LNCaP clone FGC (cell line): ENCODE measurements around the gene MCM9.

ENCODE experiments used
- DNase-seq: peaks from one replicate; pipeline ENCODE4 v3.0.0-alpha.2; 2011; ENCODE audit warnings: low read depth
- H3K4me3 ChIP-seq: 2 replicates; pipeline ENCODE4 v1.5.1; 2011; ENCODE audit warnings: mild to moderate bottlenecking, low read depth, low read length, control low read depth
- TF ChIP-seq, protein P1 (sequence below): IDR thresholded peaks from 2 replicates; pipeline ENCODE4 v1.5.1; 2012; ENCODE audit warnings: mild to moderate bottlenecking; ENCODE audit not compliant: control insufficient read depth, insufficient read depth; ENCODE audit errors: extremely low read depth

Gene MCM9

DNA sequence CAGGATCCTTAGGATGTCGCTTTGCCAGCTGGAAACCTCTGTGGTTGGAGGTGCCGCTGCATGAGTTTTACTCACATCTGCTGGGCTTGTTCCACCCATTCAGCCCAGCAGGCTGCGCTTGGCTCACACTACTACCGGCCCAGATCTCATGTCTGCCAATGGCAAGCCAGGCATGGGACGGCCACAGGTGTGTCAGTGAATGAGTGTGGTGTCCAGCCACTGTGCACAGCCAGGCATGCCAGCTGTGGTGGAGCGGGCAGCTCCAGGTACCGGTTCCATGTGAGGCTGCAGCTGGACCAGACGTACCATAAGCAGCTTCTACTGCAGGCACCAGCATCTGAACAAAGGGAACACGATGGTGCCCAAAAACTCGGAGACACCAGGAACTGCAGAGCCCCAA, 74.1 kb downstream of the MCM9 start:
- TF ChIP-seq, protein P1, sequence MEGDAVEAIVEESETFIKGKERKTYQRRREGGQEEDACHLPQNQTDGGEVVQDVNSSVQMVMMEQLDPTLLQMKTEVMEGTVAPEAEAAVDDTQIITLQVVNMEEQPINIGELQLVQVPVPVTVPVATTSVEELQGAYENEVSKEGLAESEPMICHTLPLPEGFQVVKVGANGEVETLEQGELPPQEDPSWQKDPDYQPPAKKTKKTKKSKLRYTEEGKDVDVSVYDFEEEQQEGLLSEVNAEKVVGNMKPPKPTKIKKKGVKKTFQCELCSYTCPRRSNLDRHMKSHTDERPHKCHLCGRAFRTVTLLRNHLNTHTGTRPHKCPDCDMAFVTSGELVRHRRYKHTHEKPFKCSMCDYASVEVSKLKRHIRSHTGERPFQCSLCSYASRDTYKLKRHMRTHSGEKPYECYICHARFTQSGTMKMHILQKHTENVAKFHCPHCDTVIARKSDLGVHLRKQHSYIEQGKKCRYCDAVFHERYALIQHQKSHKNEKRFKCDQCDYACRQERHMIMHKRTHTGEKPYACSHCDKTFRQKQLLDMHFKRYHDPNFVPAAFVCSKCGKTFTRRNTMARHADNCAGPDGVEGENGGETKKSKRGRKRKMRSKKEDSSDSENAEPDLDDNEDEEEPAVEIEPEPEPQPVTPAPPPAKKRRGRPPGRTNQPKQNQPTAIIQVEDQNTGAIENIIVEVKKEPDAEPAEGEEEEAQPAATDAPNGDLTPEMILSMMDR, result no peak
- DNase-seq, result no peak
- no peak overlapping the region for H3K4me3 ChIP-seq

DNA sequence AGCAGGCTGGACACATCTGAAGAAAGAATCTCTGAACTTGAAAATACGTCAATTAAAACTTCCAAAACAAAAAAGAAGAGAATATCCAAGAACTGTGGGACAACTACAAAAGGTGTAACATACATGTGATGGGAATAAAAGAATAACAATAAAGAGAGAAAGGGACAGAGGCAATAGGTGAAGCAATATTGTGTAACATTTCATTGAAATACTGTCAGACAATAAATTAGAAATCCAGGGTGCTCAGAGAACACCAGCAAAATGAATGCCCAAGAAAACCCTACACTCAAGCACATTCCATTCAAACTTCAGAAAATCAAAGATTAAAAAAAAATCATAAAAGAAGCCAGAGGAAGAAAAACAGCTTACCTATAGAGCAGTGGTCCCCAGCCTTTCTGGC, 74.6 kb downstream of the MCM9 start:
- no peak for DNase-seq
- no peak overlapping the region for H3K4me3 ChIP-seq
- TF ChIP-seq, protein P1, result no peak

DNA sequence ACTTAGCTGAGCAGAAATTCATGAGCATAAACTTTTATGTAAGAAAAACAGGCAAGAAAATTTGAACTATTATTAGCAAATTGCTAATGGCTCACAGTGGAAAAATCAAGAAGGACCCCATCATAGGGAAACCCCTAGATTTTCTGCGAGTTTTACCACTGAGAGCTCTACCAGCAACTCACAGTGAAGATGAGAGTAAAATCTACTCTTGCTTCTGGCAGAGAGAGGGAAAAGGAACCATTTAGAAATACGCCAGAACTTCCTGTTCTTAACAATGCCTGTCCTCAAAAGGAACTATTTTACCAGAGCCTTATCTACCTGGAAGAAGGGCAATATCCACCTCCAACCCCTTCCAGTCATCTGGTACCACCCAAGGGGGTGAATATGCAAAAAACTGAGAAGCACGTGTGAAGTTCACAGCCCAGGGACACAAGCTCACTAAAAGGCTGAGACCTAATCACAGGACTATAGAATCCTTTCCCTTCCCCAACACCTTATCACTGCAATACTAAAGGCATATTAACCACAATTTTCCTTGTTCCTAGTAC, 75.4 kb downstream of the MCM9 start:
- H3K4me3 ChIP-seq, result no peak overlapping the region
- DNase-seq, result no peak
- TF ChIP-seq, protein P1, result no peak

DNA sequence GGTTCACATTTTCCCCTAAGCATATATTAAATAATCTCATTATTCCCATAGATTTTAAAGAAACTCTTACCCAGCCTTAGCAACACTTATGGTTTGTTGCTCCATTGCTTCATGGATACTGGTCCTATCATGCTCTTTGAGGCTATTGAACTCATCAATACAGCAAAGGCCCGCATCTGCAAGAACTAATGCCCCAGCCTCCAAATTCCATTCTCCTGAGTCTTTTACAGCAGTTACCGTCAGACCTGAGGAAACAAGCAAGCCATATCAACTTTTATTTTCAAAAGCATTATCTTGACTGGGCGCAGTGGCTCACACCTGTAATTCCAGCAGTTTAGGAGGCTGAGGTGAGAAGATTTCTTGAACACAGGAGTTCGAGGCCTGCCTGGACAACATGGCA, 78.7 kb downstream of the MCM9 start:
- no peak for DNase-seq

DNA sequence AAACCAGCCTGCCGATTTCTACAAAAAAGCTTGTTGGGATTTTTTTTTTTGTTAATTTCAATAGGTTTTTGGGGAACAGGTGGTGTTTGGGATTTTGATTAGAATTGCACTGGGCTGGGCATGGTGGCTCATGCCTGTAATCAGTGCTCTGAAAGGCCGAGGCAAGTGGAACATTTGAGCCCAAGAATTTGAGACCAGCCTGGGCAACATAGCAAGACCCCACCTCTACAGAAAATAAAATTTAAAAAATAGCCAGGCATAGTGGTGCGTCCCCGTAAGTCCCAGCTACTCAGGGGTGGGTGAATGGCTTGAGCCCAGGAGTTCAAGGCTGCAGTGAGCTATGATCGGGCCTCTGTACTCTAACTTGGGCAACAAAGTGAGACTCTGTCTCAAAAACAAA, 81.6 kb downstream of the MCM9 start:
- no peak for DNase-seq
- TF ChIP-seq, protein P1, result no peak
- no peak overlapping the region for H3K4me3 ChIP-seq

More for the DNA sequence above, 78.7 kb downstream of the MCM9 start:
- H3K4me3 ChIP-seq, result no peak overlapping the region
- TF ChIP-seq, protein P1, result no peak

DNA sequence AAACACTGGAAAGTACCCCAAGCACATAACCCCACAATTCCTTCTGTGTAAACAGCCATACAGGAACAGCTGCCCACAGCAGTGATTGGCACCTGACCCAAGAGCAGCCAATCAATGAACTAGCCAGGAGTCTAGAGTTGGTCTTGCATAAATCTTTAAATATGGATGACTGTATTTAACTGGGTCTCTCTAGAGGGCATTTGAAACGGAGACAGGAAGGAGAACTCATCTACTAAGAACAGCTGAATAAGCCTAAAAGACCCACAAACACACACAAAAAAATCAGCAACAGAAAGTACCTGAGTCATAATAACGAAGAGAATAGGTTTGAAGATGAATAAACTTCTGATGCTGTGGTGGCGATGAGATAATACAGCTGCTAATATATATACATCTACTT, 90.0 kb downstream of the MCM9 start:
- TF ChIP-seq, protein P1, result no peak
- no peak for DNase-seq
- H3K4me3 ChIP-seq, result no peak overlapping the region

DNA sequence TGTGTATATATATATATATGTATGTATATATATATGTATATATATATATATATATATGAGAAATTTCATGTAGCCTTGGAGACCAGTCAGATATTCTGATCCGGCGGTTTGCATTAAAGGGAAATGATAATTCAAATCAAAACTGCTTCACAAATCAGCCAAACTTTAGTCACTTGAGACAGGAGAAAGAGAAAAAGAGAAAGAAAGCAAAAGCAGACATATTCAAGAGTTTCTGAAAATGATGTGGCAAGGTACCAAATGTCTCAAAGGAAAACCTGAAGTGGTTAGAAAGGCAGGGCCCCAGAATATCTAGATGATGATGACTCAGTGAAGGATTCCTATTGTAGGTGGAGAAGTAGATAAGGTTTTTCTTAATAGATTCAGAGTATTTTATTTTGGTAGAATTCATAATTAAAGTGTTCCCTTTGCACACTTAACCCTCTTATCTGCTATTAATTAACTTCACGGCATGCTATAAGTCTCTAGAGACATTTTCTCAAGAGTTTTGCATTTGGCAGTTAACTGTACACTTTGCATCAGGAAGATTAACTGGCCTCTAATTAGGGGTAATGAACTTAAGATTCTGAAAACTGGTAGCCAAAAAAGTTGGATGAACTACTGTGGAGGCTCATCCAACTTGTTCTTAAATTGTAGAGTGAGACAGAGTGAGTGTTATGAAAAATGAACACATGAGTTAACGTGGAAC, 91.1 kb downstream of the MCM9 start:
- TF ChIP-seq, protein P1, result no peak
- no peak for DNase-seq
- H3K4me3 ChIP-seq, result no peak overlapping the region
